ENCODE results near the gene RPS26.
"Not testable (repeated sequence)": the region's sequence is repeated elsewhere in the genome, so short reads cannot be mapped to it uniquely, and the experiment has no call there.

Gene RPS26

GRCh38 chr12:56021889-56022497, 19.7 kb upstream of the RPS26 start:
- no peak for DNase-seq

- no peak for DNase-seq
These were observed 13.1 kb upstream of the RPS26 start for GRCh38 chr12:56028511-56029165.

GRCh38 chr12:56029166-56029519, 12.6 kb upstream of the RPS26 start:
- no peak for DNase-seq

- peak; percentile 47 for DNase-seq
These were observed 11.9 kb upstream of the RPS26 start for GRCh38 chr12:56029666-56030293.

- no peak for DNase-seq
These were observed 9.7 kb upstream of the RPS26 start for GRCh38 chr12:56031987-56032386.

- DNase-seq: no peak
These were observed 7.0 kb upstream of the RPS26 start for GRCh38 chr12:56034586-56035332.

GRCh38 chr12:56037161-56037560, 4.6 kb upstream of the RPS26 start:
- DNase-seq: no peak

GRCh38 chr12:56038022-56038655, 3.6 kb upstream of the RPS26 start:
- DNase-seq: no peak

GRCh38 chr12:56040151-56040550, 1.6 kb upstream of the RPS26 start:
- DNase-seq: no peak

GRCh38 chr12:56040963-56041551, 661 bp upstream of the RPS26 start:
- no peak for DNase-seq

GRCh38 chr12:56042430-56042813, 704 bp downstream of the RPS26 start:
- not testable (repeated sequence) for DNase-seq

- no peak for DNase-seq
These were observed 1.1 kb downstream of the RPS26 start for GRCh38 chr12:56042843-56043242.

- DNase-seq: no peak
These were observed 4.5 kb downstream of the RPS26 start for GRCh38 chr12:56046027-56046780.

GRCh38 chr12:56053407-56053893, 11.7 kb downstream of the RPS26 start:
- no peak for DNase-seq

GRCh38 chr12:56059964-56060363, 18.2 kb downstream of the RPS26 start:
- not testable (repeated sequence) for DNase-seq

GRCh38 chr12:56061982-56062381, 20.3 kb downstream of the RPS26 start:
- DNase-seq: no peak

GRCh38 chr12:56062996-56063395, 21.3 kb downstream of the RPS26 start:
- DNase-seq: no peak

GRCh38 chr12:56071648-56072047, 29.9 kb downstream of the RPS26 start:
- no peak for DNase-seq

GRCh38 chr12:56074396-56074795, 32.7 kb downstream of the RPS26 start:
- DNase-seq: no peak

GRCh38 chr12:56077966-56078365, 36.2 kb downstream of the RPS26 start:
- not testable (repeated sequence) for DNase-seq

GRCh38 chr12:56078427-56078826, 36.7 kb downstream of the RPS26 start:
- DNase-seq: no peak
